ENCODE results near the gene FOSL2.

Gene FOSL2

DNA sequence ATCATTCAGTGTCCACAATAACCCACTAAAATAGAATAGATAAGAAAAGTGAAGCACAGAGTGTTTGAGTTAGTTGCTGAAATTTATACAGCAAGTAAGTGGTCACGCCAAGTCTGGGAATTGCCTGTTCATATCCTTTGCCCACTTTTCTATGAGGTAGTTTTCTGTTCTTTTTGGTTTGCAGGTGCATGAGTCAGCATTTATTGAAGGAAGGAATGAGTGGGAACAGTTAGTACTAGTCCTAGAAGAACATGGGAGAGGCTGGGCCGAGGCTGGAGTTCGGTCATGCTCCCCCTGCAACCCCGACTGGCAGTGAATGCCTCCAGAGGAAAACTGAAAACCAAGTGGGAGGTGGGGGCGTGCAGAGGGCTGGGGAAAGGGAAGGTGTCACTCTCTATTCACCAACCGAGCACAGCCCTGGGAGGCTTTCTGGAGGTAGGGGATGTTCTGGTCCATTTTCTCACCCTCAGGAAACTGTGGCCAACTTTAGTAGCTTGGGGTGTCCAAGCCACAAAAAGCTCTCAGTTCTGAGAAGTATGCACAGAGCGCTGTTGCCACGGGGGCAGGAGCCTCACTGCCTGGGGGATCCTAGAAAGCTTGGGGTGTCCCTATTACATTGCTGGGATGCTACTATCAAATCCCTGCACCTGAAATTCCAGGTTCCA is 41.4 kb downstream of the FOSL2 start:
- Histone ChIP-seq H3K4me2 (no peak overlapping the region), H3K9ac (no peak overlapping the region), H4K20me1 (ENCODE audit: insufficient read depth) (no peaks in the 10 kb centered on the region), H3K27ac (no peak overlapping the region), H2AFZ (ENCODE audit: low read depth) (no peak overlapping the region), H3K27me3 (ENCODE audit: insufficient read depth, low read depth) (no peaks in the 10 kb centered on the region), H3K4me1 (ENCODE audit: low read depth, poor library complexity, severe bottlenecking) (no peaks in the 10 kb centered on the region), H3K4me3 (IDR thresholded peaks at IDR 0.05; ENCODE audit: insufficient read depth, low read depth, low read length) (no peak overlapping the region), H3K36me3 (ENCODE audit: insufficient read depth) (no peaks in the 10 kb centered on the region), H3K79me2 (ENCODE audit: insufficient read depth, low read depth) (no peaks in the 10 kb centered on the region)
- TF ChIP-seq, protein P1, sequence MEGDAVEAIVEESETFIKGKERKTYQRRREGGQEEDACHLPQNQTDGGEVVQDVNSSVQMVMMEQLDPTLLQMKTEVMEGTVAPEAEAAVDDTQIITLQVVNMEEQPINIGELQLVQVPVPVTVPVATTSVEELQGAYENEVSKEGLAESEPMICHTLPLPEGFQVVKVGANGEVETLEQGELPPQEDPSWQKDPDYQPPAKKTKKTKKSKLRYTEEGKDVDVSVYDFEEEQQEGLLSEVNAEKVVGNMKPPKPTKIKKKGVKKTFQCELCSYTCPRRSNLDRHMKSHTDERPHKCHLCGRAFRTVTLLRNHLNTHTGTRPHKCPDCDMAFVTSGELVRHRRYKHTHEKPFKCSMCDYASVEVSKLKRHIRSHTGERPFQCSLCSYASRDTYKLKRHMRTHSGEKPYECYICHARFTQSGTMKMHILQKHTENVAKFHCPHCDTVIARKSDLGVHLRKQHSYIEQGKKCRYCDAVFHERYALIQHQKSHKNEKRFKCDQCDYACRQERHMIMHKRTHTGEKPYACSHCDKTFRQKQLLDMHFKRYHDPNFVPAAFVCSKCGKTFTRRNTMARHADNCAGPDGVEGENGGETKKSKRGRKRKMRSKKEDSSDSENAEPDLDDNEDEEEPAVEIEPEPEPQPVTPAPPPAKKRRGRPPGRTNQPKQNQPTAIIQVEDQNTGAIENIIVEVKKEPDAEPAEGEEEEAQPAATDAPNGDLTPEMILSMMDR (conservative IDR thresholded peaks at IDR 0.05; ENCODE audit: low read depth, low read length) = no peak

DNA sequence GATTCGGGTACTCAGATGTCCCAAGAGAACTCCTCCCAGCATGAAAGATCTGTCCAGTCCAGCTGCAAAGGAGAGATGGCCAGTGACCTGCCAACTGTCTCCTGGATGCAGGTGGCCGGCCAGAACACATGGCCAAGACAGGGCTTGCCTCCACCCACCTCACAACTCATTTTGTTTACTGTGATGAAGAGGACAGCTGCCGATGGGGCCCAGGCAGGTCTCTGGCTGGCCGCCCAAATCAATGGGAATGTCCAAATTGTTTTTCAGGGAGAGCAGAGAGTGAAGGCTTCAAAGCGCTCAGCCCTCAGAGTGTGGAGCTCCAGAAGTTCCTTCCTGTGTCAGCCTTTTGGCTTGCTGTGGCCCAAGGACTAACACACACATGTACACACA is 41.9 kb downstream of the FOSL2 start:
- no peak overlapping the region for H3K9ac ChIP-seq
- H3K4me1 ChIP-seq (ENCODE audit: low read depth, poor library complexity, severe bottlenecking) = no peaks in the 10 kb centered on the region
- no peak overlapping the region for H3K4me3 ChIP-seq (IDR thresholded peaks at IDR 0.05; ENCODE audit: insufficient read depth, low read depth, low read length)
- H2AFZ ChIP-seq (ENCODE audit: low read depth) = no peak overlapping the region
- H3K79me2 ChIP-seq (ENCODE audit: insufficient read depth, low read depth) = no peaks in the 10 kb centered on the region
- TF ChIP-seq, protein P1 (conservative IDR thresholded peaks at IDR 0.05; ENCODE audit: low read depth, low read length) = no peak
- H3K27ac ChIP-seq = no peak overlapping the region
- H3K36me3 ChIP-seq (ENCODE audit: insufficient read depth) = no peaks in the 10 kb centered on the region
- H3K4me2 ChIP-seq = no peak overlapping the region
- no peaks in the 10 kb centered on the region for H3K27me3 ChIP-seq (ENCODE audit: insufficient read depth, low read depth)
- H4K20me1 ChIP-seq (ENCODE audit: insufficient read depth) = no peaks in the 10 kb centered on the region

DNA sequence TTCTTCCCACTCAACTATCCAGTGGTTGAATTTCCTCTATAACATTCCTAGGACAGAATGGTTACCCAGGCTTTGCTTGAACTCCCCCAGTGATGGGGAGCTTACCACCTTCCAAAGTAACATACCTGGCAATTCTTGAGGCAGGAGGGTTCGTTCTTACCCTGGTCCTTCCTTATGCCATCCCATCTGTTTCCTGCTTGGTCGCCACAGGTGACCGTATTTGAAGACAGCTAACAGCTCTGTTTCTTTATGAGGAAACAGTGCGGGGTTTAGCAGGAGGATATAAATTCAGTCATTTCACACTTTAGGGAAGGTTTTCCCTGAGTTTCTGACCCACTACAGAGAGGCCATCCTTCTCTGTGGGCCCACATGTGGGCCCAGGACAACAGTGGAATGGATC is 42.6 kb downstream of the FOSL2 start:
- Histone ChIP-seq H3K79me2 (ENCODE audit: insufficient read depth, low read depth) (no peaks in the 10 kb centered on the region), H3K4me3 (IDR thresholded peaks at IDR 0.05; ENCODE audit: insufficient read depth, low read depth, low read length) (no peak overlapping the region), H2AFZ (ENCODE audit: low read depth) (no peak overlapping the region), H3K4me1 (ENCODE audit: low read depth, poor library complexity, severe bottlenecking) (no peaks in the 10 kb centered on the region), H4K20me1 (ENCODE audit: insufficient read depth) (no peaks in the 10 kb centered on the region), H3K27ac (no peak overlapping the region), H3K4me2 (no peak overlapping the region), H3K27me3 (ENCODE audit: insufficient read depth, low read depth) (no peaks in the 10 kb centered on the region), H3K36me3 (ENCODE audit: insufficient read depth) (no peaks in the 10 kb centered on the region), H3K9ac (no peak overlapping the region)
- TF ChIP-seq, protein P1 (conservative IDR thresholded peaks at IDR 0.05; ENCODE audit: low read depth, low read length) = no peak

DNA sequence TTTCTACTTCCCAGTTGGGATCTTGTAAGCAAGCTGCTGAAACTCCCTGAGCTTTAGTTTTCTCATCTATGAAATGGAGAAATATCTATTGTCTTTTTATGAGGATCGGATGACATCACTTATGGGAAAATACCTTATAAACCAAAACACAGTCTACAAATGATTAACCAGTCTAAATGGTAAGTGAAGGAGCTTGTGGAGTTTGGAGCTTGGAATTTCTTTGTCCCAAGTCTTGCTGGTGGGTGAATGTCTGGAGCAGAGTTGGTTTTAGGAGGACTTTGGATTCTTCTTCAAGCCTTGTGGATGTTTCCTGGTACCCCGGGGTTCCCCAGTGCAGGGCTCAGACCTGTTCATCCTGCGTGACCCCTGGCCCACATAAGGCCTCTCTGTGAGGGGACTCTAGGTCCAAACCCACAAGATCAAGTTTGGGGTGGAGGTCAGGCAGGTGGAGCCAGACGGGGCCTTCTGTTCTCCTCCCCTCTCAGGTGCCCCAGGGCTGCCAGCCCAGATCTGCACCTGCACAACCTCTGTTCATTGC is 43.2 kb downstream of the FOSL2 start:
- no peak overlapping the region for H3K4me3 ChIP-seq (IDR thresholded peaks at IDR 0.05; ENCODE audit: insufficient read depth, low read depth, low read length)
- no peak overlapping the region for H3K27ac ChIP-seq
- no peak overlapping the region for H2AFZ ChIP-seq (ENCODE audit: low read depth)
- no peaks in the 10 kb centered on the region for H3K79me2 ChIP-seq (ENCODE audit: insufficient read depth, low read depth)
- TF ChIP-seq, protein P1 (conservative IDR thresholded peaks at IDR 0.05; ENCODE audit: low read depth, low read length) = no peak
- no peak overlapping the region for H3K4me2 ChIP-seq
- H4K20me1 ChIP-seq (ENCODE audit: insufficient read depth) = no peaks in the 10 kb centered on the region
- no peaks in the 10 kb centered on the region for H3K27me3 ChIP-seq (ENCODE audit: insufficient read depth, low read depth)
- H3K36me3 ChIP-seq (ENCODE audit: insufficient read depth) = no peaks in the 10 kb centered on the region
- no peak overlapping the region for H3K9ac ChIP-seq
- H3K4me1 ChIP-seq (ENCODE audit: low read depth, poor library complexity, severe bottlenecking) = no peaks in the 10 kb centered on the region

Data from KMS-11 (cell line).